GM21381 (cell line): ENCODE data around the gene GADD45GIP1.

Experiments
- ATAC-seq: cut with Tn5 transposase; IDR thresholded peaks from one replicate; pipeline ENCODE4 v1.9.1; 2021; ENCODE audit warnings: mild to moderate bottlenecking, moderate library complexity; ENCODE audit not compliant: unreplicated experiment

GADD45GIP1 gene

GRCh38 chr19:12956446-12957388 is at the start of gene GADD45GIP1:
Gene GADD45GIP1 (minus strand): TSS chr19:12957223. CDS start chr19:12957212, 11 bp downstream.
- peak; percentile 89 for ATAC-seq

GRCh38 chr19:13005861-13006370 is 48.9 kb upstream of the GADD45GIP1 start:
- no peak for ATAC-seq

- no peak for ATAC-seq
Measured at GRCh38 chr19:13005253-13005652, 48.2 kb upstream of the GADD45GIP1 start.

GRCh38 chr19:13004273-13004672 is 47.2 kb upstream of the GADD45GIP1 start:
- no peak for ATAC-seq

- no peak for ATAC-seq
Measured at GRCh38 chr19:13003081-13003480, 46.1 kb upstream of the GADD45GIP1 start.

GRCh38 chr19:13002166-13002898 is 45.3 kb upstream of the GADD45GIP1 start:
- no peak for ATAC-seq

GRCh38 chr19:13001502-13002165 is 44.6 kb upstream of the GADD45GIP1 start:
- ATAC-seq: no peak

- ATAC-seq: no peak
Measured at GRCh38 chr19:13001166-13001501, 44.1 kb upstream of the GADD45GIP1 start.

- no peak for ATAC-seq
Measured at GRCh38 chr19:12997967-12998940, 41.2 kb upstream of the GADD45GIP1 start.

- no peak for ATAC-seq
Measured at GRCh38 chr19:12997179-12997966, 40.4 kb upstream of the GADD45GIP1 start.

GRCh38 chr19:12996406-12997094 is 39.5 kb upstream of the GADD45GIP1 start:
- ATAC-seq: no peak

GRCh38 chr19:12995596-12996405 is 38.8 kb upstream of the GADD45GIP1 start:
- ATAC-seq: no peak

- no peak for ATAC-seq
Measured at GRCh38 chr19:12994701-12995595, 37.9 kb upstream of the GADD45GIP1 start, which contains the start of gene NFIX. Gene NFIX (plus strand): TSS chr19:12995475. CDS start chr19:12995838, 363 bp downstream.

- no peak for ATAC-seq
Measured at GRCh38 chr19:12993562-12993961, 36.5 kb upstream of the GADD45GIP1 start.

GRCh38 chr19:12992729-12993128 is 35.7 kb upstream of the GADD45GIP1 start:
- no peak for ATAC-seq

GRCh38 chr19:12991296-12991695 is 34.3 kb upstream of the GADD45GIP1 start:
- ATAC-seq: no peak

- ATAC-seq: no peak
Measured at GRCh38 chr19:12990853-12991252, 33.8 kb upstream of the GADD45GIP1 start.
